ENCODE measurements around the gene ASPN. TPM values are rescaled to one million over a fixed set of nuclear protein-coding genes. Genes with fewer than 3 reads are reported as not detected.

The ASPN gene
- total and polyA plus RNA-seq, 4 donors = 6.4 to 11.4 (median 6.9) TPM

- DNase-seq (ENCODE audit: low spot score) = no peak
- H3K27ac ChIP-seq (ENCODE audit: low read depth in 1 of 2, low read length in 2 of 2) = no peak overlapping the region
- no peak for TF ChIP-seq CTCF (IDR thresholded peaks at IDR 0.05; ENCODE audit: low read depth, low read length, missing input control)
- TF ChIP-seq JUND (IDR thresholded peaks at IDR 0.05) = no peak
- TF ChIP-seq YY1 (IDR thresholded peaks at IDR 0.05) = no peak
- TF ChIP-seq REST (IDR thresholded peaks at IDR 0.05) = no peak
- no peak for TF ChIP-seq FOXA1 (IDR thresholded peaks at IDR 0.05)
- TF ChIP-seq HNF4G (IDR thresholded peaks at IDR 0.05) = no peak
- no peak for TF ChIP-seq TAF1 (conservative IDR thresholded peaks at IDR 0.05)
- no peak for TF ChIP-seq HNF4A (conservative IDR thresholded peaks at IDR 0.05)
Observed at GRCh38 chr9:92426501-92427145, 55.7 kb downstream of the ASPN start.

GRCh38 chr9:92425474-92425873, 56.8 kb downstream of the ASPN start:
- H3K27me3 ChIP-seq (ENCODE audit: control insufficient read depth in 4 of 4, insufficient read depth in 4 of 4, low read length in 3 of 4) = no peaks in the 10 kb centered on the region
- H3K9ac ChIP-seq (ENCODE audit: low read depth in 1 of 2, low read length in 2 of 2) = no peak overlapping the region
- TF ChIP-seq HNF4A (conservative IDR thresholded peaks at IDR 0.05) = no peak
- TF ChIP-seq MAX (IDR thresholded peaks at IDR 0.05) = no peak
- TF ChIP-seq ATF3 (IDR thresholded peaks at IDR 0.05) = no peak
- TF ChIP-seq TAF1 (conservative IDR thresholded peaks at IDR 0.05) = no peak
- TF ChIP-seq FOXA2 (IDR thresholded peaks at IDR 0.05) = no peak
- TF ChIP-seq JUND (IDR thresholded peaks at IDR 0.05) = no peak
- no peak for TF ChIP-seq EGR1 (IDR thresholded peaks at IDR 0.05; ENCODE audit: low read depth in 2 of 2)
- no peak for TF ChIP-seq SP1 (IDR thresholded peaks at IDR 0.05)
- TF ChIP-seq YY1 (IDR thresholded peaks at IDR 0.05) = no peak
- no peak for TF ChIP-seq ZBTB33 (IDR thresholded peaks at IDR 0.05)
- no peak for TF ChIP-seq NR2F2 (IDR thresholded peaks at IDR 0.05)
- no peak for TF ChIP-seq CTCF (IDR thresholded peaks at IDR 0.05; ENCODE audit: low read depth, low read length, missing input control)
- no peak for TF ChIP-seq FOXA1 (IDR thresholded peaks at IDR 0.05)
- no peak for TF ChIP-seq GABPA (IDR thresholded peaks at IDR 0.05 in 1 of 2, conservative IDR thresholded peaks at IDR 0.05 in 1 of 2)
- no peak overlapping the region for H3K4me3 ChIP-seq (ENCODE audit: low read depth in 1 of 3, low read length in 3 of 3)
- H3K4me1 ChIP-seq (ENCODE audit: control insufficient read depth in 4 of 4, insufficient read depth in 4 of 4, low read length in 3 of 4) = no peaks in the 10 kb centered on the region
- WGBS = 77% methylated on average over 2 of the region's 2 CpGs
- DNase-seq (ENCODE audit: low spot score) = no peak
- H3K36me3 ChIP-seq (ENCODE audit: control insufficient read depth in 4 of 4, insufficient read depth in 3 of 4, low read depth in 1 of 4, low read length in 3 of 4) = no peaks in the 10 kb centered on the region
- no peak overlapping the region for H3K27ac ChIP-seq (ENCODE audit: low read depth in 1 of 2, low read length in 2 of 2)
- H3K9me3 ChIP-seq (ENCODE audit: control insufficient read depth in 4 of 4, low read length in 3 of 4) = no peaks in the 10 kb centered on the region

More at GRCh38 chr9:92426501-92427145, 55.7 kb downstream of the ASPN start:
- Histone ChIP-seq H3K9ac (ENCODE audit: low read depth in 1 of 2, low read length in 2 of 2) (no peak overlapping the region), H3K4me1 (ENCODE audit: control insufficient read depth in 4 of 4, insufficient read depth in 4 of 4, low read length in 3 of 4) (no peaks in the 10 kb centered on the region), H3K36me3 (ENCODE audit: control insufficient read depth in 4 of 4, insufficient read depth in 3 of 4, low read depth in 1 of 4, low read length in 3 of 4) (no peaks in the 10 kb centered on the region), H3K27me3 (ENCODE audit: control insufficient read depth in 4 of 4, insufficient read depth in 4 of 4, low read length in 3 of 4) (no peaks in the 10 kb centered on the region), H3K4me3 (ENCODE audit: low read depth in 1 of 3, low read length in 3 of 3) (no peak overlapping the region), H3K9me3 (ENCODE audit: control insufficient read depth in 4 of 4, low read length in 3 of 4) (no peaks in the 10 kb centered on the region)
- 93% methylated on average over 5 of the region's 5 CpGs for WGBS

Measured in liver (tissue), 9 donors.